ENCODE measurements around the gene BCAP29.
"Not testable (repeated sequence)": the region's sequence is repeated elsewhere in the genome, so short reads cannot be mapped to it uniquely, and the experiment has no call there.

The BCAP29 gene

DNA sequence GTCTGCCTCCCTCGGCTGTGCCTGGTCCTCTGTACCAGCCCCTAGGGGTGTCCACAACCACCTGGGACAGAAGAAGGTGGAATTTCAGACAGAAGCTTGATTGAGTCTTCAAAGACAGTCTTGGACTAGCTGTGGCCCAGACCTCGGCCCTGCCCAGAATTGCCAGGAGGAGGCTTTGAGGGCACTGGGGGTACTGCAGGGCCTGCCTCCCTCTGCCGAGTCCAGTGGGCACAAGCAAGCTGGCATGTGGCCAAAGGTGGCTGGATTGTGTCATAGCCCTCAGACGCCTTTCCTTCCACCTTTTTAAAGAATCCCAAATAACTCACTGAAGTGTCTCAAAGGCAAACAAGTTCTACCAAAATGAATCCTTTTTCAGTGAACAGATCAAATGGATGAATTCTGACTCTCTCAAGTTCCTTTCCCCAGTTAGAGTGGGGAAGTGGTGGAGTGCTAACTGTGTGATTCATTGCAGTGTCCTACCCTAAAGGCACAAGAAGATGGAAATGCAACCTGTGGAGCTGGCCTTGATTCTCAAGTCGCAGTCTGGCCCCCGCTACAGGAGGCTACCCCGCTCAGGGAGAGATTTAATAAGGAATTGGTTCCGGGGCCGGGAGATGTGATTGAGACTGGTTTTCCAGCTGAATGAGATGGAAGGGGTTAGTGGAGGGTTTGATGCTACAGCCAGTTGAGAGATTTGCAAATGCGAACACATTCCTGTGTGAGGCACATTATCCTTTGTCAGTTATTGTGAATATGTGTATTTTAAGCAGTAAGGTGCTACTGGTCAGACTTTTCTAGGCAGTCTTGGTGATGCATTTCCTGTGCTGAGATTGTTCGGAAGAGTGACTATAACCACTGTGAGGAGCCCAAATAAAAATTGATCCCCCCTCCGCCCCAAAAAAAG is 51.8 kb downstream of the BCAP29 start:
- no peak overlapping the region for H3K27ac ChIP-seq (ENCODE audit: low read depth, low read length, poor library complexity, severe bottlenecking)
- H3F3A ChIP-seq (ENCODE audit: insufficient read depth, low read length): no peaks in the 10 kb centered on the region
- H2AFZ ChIP-seq (ENCODE audit: low read length): no peak overlapping the region
- H4K20me1 ChIP-seq (ENCODE audit: insufficient read depth, low read length): no peaks in the 10 kb centered on the region
- TF ChIP-seq, protein P1, sequence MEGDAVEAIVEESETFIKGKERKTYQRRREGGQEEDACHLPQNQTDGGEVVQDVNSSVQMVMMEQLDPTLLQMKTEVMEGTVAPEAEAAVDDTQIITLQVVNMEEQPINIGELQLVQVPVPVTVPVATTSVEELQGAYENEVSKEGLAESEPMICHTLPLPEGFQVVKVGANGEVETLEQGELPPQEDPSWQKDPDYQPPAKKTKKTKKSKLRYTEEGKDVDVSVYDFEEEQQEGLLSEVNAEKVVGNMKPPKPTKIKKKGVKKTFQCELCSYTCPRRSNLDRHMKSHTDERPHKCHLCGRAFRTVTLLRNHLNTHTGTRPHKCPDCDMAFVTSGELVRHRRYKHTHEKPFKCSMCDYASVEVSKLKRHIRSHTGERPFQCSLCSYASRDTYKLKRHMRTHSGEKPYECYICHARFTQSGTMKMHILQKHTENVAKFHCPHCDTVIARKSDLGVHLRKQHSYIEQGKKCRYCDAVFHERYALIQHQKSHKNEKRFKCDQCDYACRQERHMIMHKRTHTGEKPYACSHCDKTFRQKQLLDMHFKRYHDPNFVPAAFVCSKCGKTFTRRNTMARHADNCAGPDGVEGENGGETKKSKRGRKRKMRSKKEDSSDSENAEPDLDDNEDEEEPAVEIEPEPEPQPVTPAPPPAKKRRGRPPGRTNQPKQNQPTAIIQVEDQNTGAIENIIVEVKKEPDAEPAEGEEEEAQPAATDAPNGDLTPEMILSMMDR (IDR thresholded peaks at IDR 0.05; ENCODE audit: low read length): no peak
- no peak for TF ChIP-seq EZH2 (IDR thresholded peaks at IDR 0.05; ENCODE audit: borderline replicate concordance, low read length)
- no peaks in the 10 kb centered on the region for H3K79me2 ChIP-seq (ENCODE audit: insufficient read depth, low read length)
- no peaks in the 10 kb centered on the region for H3K9me2 ChIP-seq (ENCODE audit: low read depth, low read length)
- no peak overlapping the region for H3K9ac ChIP-seq (ENCODE audit: low read length)
- no peaks in the 10 kb centered on the region for H3K27me3 ChIP-seq (ENCODE audit: insufficient read depth, low read length)
- no peaks in the 10 kb centered on the region for H3K36me3 ChIP-seq (ENCODE audit: insufficient read depth, low read length)
- peaks cover 5% of the 10 kb centered on the region for H3K4me1 ChIP-seq (ENCODE audit: insufficient read depth, low read length, severe bottlenecking)
- H3K4me3 ChIP-seq (ENCODE audit: low read depth, low read length, poor library complexity, severe bottlenecking): no peak overlapping the region
- no peaks in the 10 kb centered on the region for H3K9me3 ChIP-seq (ENCODE audit: low read length)
- H3K4me2 ChIP-seq (ENCODE audit: low read length): no peak overlapping the region

- Histone ChIP-seq H3K4me2 (ENCODE audit: low read length) (no peak overlapping the region), H3K27ac (ENCODE audit: low read depth, low read length, poor library complexity, severe bottlenecking) (no peak overlapping the region)
- TF ChIP-seq, protein P1 (IDR thresholded peaks at IDR 0.05; ENCODE audit: low read length): no peak
- no peak for TF ChIP-seq EZH2 (IDR thresholded peaks at IDR 0.05; ENCODE audit: borderline replicate concordance, low read length)
Observed at GRCh38 chr7:107632492-107632865, 52.4 kb downstream of the BCAP29 start.

DNA sequence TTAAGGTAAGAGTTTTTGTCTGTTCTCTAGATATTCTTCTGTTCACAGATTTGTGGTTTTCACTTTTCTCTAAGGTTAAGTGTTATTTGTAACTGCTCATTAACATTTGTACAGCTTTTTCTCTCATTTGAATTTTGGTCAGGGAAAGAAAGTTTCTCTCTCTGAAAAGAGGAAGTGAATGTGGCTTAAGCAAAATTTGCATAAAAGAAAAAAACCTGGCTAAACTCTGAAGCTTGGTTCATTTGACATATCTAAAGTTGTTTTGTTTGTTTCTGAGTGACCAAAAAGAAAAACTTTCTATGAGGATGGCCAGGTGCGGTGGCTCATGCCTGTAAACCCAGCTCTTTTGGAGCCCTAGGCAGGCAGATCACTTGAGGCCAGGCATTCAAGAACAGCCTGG is 58.5 kb downstream of the BCAP29 start:
- Histone ChIP-seq H3K4me2 (ENCODE audit: low read length) (peak overlapping the region; percentile 39), H3F3A (ENCODE audit: insufficient read depth, low read length) (no peaks in the 10 kb centered on the region), H3K36me3 (ENCODE audit: insufficient read depth, low read length) (no peaks in the 10 kb centered on the region), H3K9me3 (ENCODE audit: low read length) (peaks cover 6% of the 10 kb centered on the region; the same call in 1 of the 2 replicates), H4K20me1 (ENCODE audit: insufficient read depth, low read length) (no peaks in the 10 kb centered on the region), H3K27ac (ENCODE audit: low read depth, low read length, poor library complexity, severe bottlenecking) (peak overlapping the region; percentile 69), H3K4me3 (ENCODE audit: low read depth, low read length, poor library complexity, severe bottlenecking) (no peak overlapping the region), H3K9ac (ENCODE audit: low read length) (no peak overlapping the region), H3K4me1 (ENCODE audit: insufficient read depth, low read length, severe bottlenecking) (peaks cover 18% of the 10 kb centered on the region), H3K9me2 (ENCODE audit: low read depth, low read length) (no peaks in the 10 kb centered on the region), H2AFZ (ENCODE audit: low read length) (no peak overlapping the region), H3K27me3 (ENCODE audit: insufficient read depth, low read length) (no peaks in the 10 kb centered on the region), H3K79me2 (ENCODE audit: insufficient read depth, low read length) (no peaks in the 10 kb centered on the region)
- TF ChIP-seq, protein P1 (IDR thresholded peaks at IDR 0.05; ENCODE audit: low read length): no peak
- TF ChIP-seq EZH2 (IDR thresholded peaks at IDR 0.05; ENCODE audit: borderline replicate concordance, low read length): no peak

More at GRCh38 chr7:107632492-107632865, 52.4 kb downstream of the BCAP29 start:
- Histone ChIP-seq H3K9me3 (ENCODE audit: low read length) (peaks cover 1% of the 10 kb centered on the region; the same call in 1 of the 2 replicates), H3K36me3 (ENCODE audit: insufficient read depth, low read length) (no peaks in the 10 kb centered on the region), H3F3A (ENCODE audit: insufficient read depth, low read length) (no peaks in the 10 kb centered on the region), H3K9me2 (ENCODE audit: low read depth, low read length) (no peaks in the 10 kb centered on the region), H3K4me1 (ENCODE audit: insufficient read depth, low read length, severe bottlenecking) (peaks cover 5% of the 10 kb centered on the region), H2AFZ (ENCODE audit: low read length) (no peak overlapping the region), H3K9ac (ENCODE audit: low read length) (no peak overlapping the region), H3K27me3 (ENCODE audit: insufficient read depth, low read length) (no peaks in the 10 kb centered on the region), H4K20me1 (ENCODE audit: insufficient read depth, low read length) (no peaks in the 10 kb centered on the region), H3K79me2 (ENCODE audit: insufficient read depth, low read length) (no peaks in the 10 kb centered on the region), H3K4me3 (ENCODE audit: low read depth, low read length, poor library complexity, severe bottlenecking) (no peak overlapping the region)

GRCh38 chr7:107639070-107639469 is 59.0 kb downstream of the BCAP29 start:
- not testable (repeated sequence) for H4K20me1 ChIP-seq (ENCODE audit: insufficient read depth, low read length); H3F3A ChIP-seq (ENCODE audit: insufficient read depth, low read length); H3K4me3 ChIP-seq (ENCODE audit: low read depth, low read length, poor library complexity, severe bottlenecking); H2AFZ ChIP-seq (ENCODE audit: low read length); H3K9ac ChIP-seq (ENCODE audit: low read length); H3K36me3 ChIP-seq (ENCODE audit: insufficient read depth, low read length); H3K27me3 ChIP-seq (ENCODE audit: insufficient read depth, low read length); H3K9me2 ChIP-seq (ENCODE audit: low read depth, low read length); H3K9me3 ChIP-seq (ENCODE audit: low read length); H3K79me2 ChIP-seq (ENCODE audit: insufficient read depth, low read length)
- Histone ChIP-seq H3K27ac (ENCODE audit: low read depth, low read length, poor library complexity, severe bottlenecking) (peak overlapping the region; percentile 69), H3K4me1 (ENCODE audit: insufficient read depth, low read length, severe bottlenecking) (peaks cover 14% of the 10 kb centered on the region), H3K4me2 (ENCODE audit: low read length) (peak overlapping the region; percentile 39)
